CMK (cell line): ENCODE measurements around the gene PCDHB9.

Experiments
- DNase-seq: peaks from one replicate; pipeline ENCODE4 v3.0.0-alpha.2; 2010; ENCODE audit warnings: low read depth

The PCDHB9 gene

GRCh38 chr5:141236516-141237313, 49.8 kb downstream of the PCDHB9 start:
- DNase-seq, result no peak
